Activated CD8-positive, alpha-beta memory T cell treated with anti-CD3 and anti-CD28 coated beads, Interleukin-2, amount 50 U/mL, for 1 hour (primary cell): Measurements from ENCODE around the gene TPPP3.

Experiments
- DNase-seq: peaks from one replicate; pipeline ENCODE4 v3.0.0-alpha.2; 2020; ENCODE audit errors: extremely low read depth

Gene TPPP3

GRCh38 chr16:67393111-67393787 is at the start of gene TPPP3:
TSS of gene TPPP3 (minus strand) at chr16:67393498. CDS start at chr16:67391111, 2,387 bp downstream.
- no peak for DNase-seq

- DNase-seq, result no peak
Measured at GRCh38 chr16:67442581-67443255, 49.4 kb upstream of the TPPP3 start.

- DNase-seq, result no peak
Measured at GRCh38 chr16:67441907-67442306, 48.6 kb upstream of the TPPP3 start.

DNA sequence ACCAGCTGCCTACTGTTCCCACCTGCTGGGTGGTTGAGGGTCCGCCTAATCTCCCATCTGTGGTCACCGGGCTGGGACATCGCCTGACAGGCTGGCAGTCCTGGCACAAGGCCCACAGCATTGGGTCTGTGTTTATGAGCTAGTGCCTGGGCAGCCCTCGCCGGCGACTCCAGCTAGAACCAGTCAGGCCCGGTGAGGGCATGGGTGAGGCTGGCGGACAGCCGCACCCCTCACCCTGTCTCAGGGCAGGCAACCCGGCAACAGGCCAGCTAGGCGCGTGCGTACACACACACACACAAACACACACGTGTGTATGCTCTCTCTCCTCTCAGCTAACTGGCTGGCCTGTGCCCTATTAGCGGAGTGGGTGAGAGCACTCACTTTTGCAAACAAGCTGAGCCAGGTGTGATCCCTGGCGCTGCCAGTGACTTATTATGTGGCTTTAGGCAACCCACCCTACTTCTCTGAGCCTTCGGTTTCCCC is 48.0 kb upstream of the TPPP3 start:
- no peak for DNase-seq

DNA sequence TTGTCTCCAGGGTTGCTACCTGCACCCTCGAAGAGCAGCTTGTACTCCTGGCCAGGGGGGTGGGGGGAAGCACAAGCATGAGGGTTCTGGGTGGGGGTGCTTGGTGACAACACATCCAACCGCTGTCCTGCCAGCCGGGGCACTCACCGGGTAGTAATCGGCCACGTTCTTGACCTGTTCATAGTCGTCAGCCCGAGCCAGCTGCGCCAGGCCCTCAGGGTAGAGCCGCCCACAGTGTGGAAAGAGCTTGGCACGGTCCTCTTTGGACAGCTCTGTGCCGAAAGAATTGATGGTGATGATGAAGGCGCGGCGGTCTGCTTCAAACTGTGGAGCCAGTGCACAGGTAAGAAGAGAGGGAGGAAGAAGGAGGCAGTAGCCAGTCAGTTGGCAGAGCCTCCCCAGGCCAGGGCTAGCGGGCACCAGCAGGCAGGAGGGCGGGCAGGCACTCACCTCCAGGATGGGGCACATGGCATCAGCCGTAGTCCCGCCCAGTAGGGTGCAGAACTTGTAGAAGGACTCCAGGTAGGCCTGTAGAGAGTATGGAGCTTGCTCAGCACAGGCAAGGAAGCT is 45.6 kb upstream of the TPPP3 start:
- DNase-seq, result no peak

- DNase-seq, result no peak
Measured at GRCh38 chr16:67438098-67438791, 44.9 kb upstream of the TPPP3 start.

GRCh38 chr16:67437513-67437912 is 44.2 kb upstream of the TPPP3 start:
- no peak for DNase-seq

DNA sequence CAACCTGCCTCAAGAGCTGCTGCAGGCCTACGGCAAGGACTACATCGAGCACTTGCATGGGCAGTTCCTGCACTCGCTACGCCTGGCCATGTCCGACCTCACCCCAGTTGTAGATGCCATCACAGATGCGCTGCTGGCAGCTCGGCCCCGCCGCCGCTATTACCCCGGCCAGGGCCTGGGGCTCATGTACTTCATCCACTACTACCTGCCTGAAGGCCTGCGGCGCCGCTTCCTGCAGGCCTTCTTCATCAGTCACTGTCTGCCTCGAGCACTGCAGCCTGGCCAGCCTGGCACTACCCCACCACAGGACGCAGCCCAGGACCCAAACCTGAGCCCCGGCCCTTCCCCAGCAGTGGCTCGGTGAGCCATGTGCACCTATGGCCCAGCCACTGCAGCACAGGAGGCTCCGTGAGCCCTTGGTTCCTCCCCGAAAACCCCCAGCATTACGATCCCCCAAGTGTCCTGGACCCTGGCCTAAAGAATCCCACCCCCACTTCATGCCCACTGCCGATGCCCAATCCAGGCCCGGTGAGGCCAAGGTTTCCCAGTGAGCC is 43.4 kb upstream of the TPPP3 start:
- DNase-seq, result no peak

GRCh38 chr16:67435758-67436164 is 42.5 kb upstream of the TPPP3 start:
- no peak for DNase-seq

DNA sequence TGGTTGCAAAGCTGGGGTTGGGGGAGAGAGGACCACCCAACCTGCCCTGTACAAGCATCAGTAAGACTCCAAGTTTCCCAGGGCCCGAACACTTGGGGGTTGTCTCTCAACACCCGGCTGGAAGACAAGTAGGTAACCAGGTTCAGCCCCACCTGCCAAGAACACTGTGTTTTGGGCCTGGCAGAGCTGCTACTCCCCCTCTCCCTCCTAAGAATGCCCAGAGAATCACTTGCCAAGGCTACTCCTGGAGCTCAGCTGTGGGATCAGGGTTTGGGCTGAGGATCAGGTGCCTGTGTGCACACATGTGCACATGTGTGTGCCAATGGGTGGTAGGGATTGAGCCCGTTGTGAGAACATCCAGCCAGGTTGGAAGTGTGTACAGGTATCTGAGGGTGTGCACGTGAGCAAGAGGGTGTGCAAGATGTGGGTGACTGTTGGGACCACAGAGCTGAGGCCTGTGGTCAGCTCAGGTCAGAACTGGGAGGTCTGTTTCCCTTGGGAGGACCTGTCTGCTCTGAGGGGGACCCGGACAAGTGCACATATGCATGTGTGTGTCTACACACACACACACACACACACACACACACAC is 39.9 kb upstream of the TPPP3 start:
- no peak for DNase-seq

DNA sequence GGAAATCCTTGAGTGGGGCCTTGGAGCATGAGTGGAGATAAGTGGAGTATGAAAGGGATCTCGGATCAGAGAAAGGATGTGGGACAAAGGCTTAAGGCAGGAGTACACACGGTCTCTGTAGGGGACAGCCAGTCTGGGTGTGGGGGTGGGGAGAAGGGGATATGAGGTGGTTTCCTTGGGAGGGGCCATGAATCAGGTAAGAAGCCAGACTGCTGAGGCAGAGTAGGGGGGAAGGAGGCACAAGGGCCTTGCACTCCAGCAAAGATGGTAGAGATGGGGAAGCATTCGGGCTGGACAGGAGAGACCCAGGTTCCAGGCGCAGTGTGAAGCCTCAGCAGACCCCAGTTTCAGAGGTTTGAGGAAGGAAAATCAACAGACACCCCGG is 39.2 kb upstream of the TPPP3 start:
- no peak for DNase-seq

DNA sequence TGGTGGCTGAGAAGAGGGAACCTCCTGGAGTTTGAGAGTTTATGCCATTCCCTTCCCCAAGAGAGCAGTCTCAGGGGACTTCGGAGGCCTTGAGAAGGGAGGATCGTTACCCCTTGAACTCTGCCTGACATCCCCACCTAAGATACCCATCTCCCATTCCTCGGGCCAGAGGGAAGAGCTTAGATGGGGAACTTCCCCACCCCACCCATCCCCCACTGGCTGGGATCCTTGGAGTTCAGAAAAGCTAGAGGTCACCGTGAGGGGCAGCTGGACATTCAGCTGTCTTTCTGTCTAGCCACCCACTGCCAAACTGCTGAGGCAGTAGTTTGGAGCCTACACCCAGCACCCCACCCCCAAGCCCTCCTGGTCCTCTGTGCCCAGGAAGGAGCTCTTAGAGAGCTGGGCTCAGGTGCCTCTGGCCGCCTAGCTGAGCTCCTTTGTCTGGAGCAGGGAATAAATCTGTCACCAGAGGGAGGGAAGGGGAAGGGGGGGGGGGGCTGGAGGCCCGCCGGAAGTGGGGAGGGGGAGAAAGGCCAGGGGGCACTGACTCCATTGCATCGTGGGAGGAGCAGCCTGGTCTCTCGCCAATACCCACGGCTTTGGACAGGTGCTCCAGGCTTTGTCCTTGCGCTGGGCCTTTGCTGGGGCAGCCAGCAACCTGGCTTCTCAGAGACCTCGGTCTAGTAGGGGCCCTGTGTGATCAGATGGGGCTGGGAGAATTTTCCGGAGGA is 38.6 kb upstream of the TPPP3 start:
- no peak for DNase-seq

- no peak for DNase-seq
Measured at GRCh38 chr16:67430977-67431774, 37.9 kb upstream of the TPPP3 start, which contains the start of gene HSD11B2. TSS of gene HSD11B2 (plus strand) at chr16:67431121. CDS start at chr16:67431249, 128 bp downstream.

- DNase-seq, result no peak
Measured at GRCh38 chr16:67430504-67430976, 37.2 kb upstream of the TPPP3 start.

DNA sequence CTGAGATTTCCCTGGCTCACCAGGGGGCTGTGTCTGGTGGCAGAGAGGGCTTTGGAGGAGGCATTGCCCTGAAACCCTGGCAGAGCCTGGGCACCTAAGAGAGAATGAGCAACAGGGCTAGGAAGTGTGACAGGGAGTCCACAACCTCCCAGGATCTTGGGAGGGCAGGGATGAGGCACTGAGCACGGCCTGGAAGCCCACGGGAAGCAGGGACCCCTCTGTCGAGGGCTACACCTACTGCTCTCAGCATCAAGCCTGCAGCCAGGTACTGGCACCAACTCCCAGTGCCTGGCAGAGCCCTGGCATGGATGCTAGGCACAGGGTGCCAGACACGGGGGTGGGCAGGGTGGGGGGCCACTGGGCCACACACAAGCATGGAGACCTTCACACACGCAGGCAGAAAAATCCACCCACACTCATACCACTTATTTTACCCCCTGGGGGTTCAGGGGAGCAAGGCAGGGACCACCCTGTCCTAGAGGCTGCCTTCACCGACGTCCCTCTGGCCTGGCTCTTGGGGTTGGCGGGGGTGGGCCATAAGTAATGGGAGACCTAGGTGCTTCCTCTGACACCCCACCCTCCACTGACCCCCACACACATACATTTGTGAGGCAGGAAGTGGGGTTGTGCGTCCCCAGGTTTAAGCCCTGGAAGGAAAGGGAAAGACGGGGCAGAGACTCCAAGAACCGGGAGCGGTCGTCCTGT is 36.7 kb upstream of the TPPP3 start:
- no peak for DNase-seq

DNA sequence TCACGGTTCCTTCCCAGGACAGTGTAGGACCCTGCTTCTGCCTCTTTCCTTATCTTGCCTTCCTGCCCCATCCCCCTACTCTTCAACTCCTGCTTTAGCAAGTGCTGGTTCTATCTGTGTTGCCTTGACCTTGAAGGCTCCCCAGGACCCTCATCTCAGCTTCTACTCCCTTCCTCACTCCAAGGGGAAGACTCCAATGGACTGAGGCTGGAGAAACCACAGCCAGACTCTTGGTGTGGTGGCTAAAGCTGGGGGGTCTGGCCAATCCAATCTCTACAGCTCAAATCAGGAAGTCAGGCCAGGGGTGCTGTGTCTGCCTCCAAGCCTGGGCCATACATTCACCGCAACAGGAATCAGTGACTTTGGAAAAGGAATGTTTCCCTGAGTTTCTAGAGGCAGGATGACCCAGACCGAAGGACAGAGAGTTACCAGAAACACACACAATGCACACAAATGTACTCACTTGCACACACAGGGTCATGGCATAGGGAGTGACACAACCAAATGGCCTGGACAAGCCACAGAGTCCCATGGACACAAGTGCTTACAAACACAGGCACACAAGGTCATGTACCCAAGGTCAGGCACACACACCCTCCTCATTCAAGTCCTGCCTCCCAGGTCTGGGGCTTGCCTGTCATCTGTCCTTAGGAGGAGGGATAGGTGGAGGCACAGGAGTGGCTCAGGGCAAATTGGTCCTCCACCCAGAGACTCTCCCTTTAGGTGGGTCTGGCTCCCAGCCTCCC is 35.9 kb upstream of the TPPP3 start:
- no peak for DNase-seq

DNA sequence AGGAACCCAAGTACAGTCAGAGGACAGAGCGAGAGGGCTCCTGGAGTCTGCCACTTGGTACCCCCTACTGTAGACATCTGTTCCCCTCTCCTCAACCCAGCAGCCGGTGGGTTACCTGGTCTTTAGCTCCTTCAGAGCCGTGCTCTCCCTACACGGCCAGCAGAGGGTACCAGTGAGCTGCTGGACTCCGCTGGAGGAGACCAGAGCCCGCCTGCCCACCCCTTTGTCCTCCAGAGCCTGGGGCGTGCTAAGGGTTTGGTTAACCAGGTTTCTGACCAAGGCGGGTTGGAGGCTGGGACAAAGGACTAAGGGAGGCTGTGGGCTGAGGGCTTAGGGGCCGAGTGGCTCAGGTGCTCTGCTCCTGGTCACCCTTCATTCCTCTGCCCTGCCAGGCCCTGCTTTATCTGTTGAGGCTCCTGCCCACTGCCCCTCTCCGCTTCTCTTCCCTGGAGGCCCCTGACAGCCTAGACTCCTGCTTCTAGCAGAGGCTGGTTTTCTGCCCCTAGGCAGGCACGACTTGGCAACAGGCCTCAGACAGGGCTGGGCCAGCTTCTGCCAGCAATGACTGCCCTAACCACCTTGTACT is 34.9 kb upstream of the TPPP3 start:
- no peak for DNase-seq

GRCh38 chr16:67426950-67427349 is 33.7 kb upstream of the TPPP3 start:
- no peak for DNase-seq
